SJCRH30 (cell line): ENCODE data around the gene OR8U1. TPM values are rescaled to one million over a fixed set of nuclear protein-coding genes. Genes with fewer than 3 reads are reported as not detected.

Source experiments
- total RNA-seq: library from RNA; depleted of rRNA; stranded (reverse); fragments of >200 nt; shearing (Covaris generic); gene quantifications from 2 replicates; pipeline ENCODE4 v1.2.3, GENCODE V29; 2014; rRNA removed

OR8U1 gene
- total RNA-seq, 1 experiment from 2014 or later, result not detected

Other genes starting within 250 kb of the OR8U1 start
- gene OR8J3, start 235.4 kb upstream of the OR8U1 start, total RNA-seq, result not detected in 2 replicates
- not detected in 2 replicates for gene OR8K5, start 215.3 kb upstream of the OR8U1 start, total RNA-seq
- gene OR5J2, start 199.0 kb upstream of the OR8U1 start, total RNA-seq, result not detected in 2 replicates
- not detected in 2 replicates for gene OR5T2, start 141.4 kb upstream of the OR8U1 start, total RNA-seq
- gene OR5T3, start 123.4 kb upstream of the OR8U1 start, total RNA-seq, result not detected in 2 replicates
- gene OR5T1, start 101.5 kb upstream of the OR8U1 start, total RNA-seq, result not detected in 2 replicates
- gene OR8H1, start 83.4 kb upstream of the OR8U1 start, total RNA-seq, result not detected in 2 replicates
- gene OR8K3, start 60.5 kb upstream of the OR8U1 start, total RNA-seq, result not detected in 2 replicates
- gene OR8K1, start 29.6 kb upstream of the OR8U1 start, total RNA-seq, result not detected in 2 replicates
- gene OR8J1, start 21.3 kb upstream of the OR8U1 start, total RNA-seq, result not detected in 2 replicates
- gene OR5AL1, start 37.1 kb downstream of the OR8U1 start, total RNA-seq, result not detected in 2 replicates
- gene OR5M3, start 97.7 kb downstream of the OR8U1 start, total RNA-seq, result not detected in 2 replicates
- not detected in 2 replicates for gene OR5M8, start 115.7 kb downstream of the OR8U1 start, total RNA-seq
- gene OR5M11, start 167.6 kb downstream of the OR8U1 start, total RNA-seq, result not detected in 2 replicates
- not detected in 2 replicates for gene OR5M10, start 202.1 kb downstream of the OR8U1 start, total RNA-seq
- not detected in 2 replicates for gene OR5M1, start 239.2 kb downstream of the OR8U1 start, total RNA-seq